ENCODE data around the gene NUP88.

The NUP88 gene

DNA sequence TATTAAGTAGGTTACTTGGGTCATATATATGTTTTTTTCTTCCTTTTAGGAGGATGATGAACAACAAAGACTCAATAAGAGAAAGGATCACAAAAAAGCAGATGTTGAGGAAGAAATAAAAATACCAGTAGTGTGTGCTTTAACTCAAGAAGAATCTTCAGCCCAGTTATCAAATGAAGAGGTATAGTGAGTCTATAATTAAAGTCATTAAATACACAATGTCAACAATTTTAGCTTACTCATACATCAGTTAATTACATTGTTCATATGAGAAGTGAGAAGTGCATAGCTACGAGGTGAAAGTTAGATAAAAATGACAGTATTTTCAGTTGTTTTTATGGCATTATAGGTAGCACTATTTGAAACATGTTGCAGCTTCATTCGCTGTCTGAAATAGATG, 65.2 kb downstream of the NUP88 start:
- TF ChIP-seq, protein P1, sequence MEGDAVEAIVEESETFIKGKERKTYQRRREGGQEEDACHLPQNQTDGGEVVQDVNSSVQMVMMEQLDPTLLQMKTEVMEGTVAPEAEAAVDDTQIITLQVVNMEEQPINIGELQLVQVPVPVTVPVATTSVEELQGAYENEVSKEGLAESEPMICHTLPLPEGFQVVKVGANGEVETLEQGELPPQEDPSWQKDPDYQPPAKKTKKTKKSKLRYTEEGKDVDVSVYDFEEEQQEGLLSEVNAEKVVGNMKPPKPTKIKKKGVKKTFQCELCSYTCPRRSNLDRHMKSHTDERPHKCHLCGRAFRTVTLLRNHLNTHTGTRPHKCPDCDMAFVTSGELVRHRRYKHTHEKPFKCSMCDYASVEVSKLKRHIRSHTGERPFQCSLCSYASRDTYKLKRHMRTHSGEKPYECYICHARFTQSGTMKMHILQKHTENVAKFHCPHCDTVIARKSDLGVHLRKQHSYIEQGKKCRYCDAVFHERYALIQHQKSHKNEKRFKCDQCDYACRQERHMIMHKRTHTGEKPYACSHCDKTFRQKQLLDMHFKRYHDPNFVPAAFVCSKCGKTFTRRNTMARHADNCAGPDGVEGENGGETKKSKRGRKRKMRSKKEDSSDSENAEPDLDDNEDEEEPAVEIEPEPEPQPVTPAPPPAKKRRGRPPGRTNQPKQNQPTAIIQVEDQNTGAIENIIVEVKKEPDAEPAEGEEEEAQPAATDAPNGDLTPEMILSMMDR (IDR thresholded peaks at IDR 0.05; ENCODE audit: low read depth, low read length) = no peak
- no peak for DNase-seq (ENCODE audit: extremely low read depth, low read depth)

DNA sequence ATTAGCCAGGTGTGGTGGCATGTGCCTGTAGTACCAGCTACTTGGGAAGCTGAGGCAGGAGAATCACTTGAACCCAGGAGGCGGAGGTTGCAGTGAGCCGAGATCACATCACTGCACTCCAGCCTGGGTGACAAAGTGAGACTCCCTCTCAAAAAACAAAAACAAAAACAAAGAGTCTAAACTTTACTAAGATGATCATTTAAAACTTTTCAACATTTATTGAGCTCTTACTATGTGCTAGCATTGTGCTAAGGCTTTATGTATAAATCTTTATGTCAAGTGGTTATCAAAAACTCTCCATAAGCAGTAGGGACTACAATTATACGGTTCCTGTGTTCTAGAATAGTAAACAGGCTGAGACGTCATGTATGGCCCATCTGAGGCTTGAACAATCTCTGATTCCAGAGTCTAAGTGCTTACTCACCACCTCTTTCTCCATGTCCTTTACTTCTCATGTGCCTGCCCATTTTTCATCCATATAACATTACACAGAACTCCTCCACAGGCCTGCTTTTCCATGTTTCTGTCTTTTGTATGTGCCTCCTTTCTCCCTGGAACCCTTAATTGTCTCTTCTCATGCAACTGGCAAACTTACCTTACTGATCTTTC, 66.7 kb downstream of the NUP88 start:
- TF ChIP-seq, protein P1 (IDR thresholded peaks at IDR 0.05; ENCODE audit: low read depth, low read length) = no peak
- no peak for DNase-seq (ENCODE audit: extremely low read depth, low read depth)

DNA sequence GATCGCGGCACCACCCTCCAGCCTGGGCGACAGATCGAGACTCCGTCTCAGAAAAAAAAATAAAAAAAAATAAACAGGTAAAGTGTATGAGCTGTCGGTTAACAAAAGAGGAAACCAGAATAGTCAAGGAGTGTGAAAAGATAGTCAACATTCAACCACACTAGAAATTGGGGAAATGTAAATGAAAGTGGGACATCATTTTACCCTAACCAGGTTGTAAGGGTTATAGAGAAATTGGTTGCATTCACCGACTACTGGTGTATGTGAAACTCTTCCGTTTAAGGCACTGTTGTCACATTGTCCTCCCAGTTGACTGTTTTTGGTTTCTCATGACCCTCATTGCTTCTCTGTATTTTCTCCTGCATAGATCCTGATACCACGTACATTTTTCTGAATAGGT, 74.5 kb downstream of the NUP88 start:
- TF ChIP-seq, protein P1 (IDR thresholded peaks at IDR 0.05; ENCODE audit: low read depth, low read length) = no peak
- no peak for DNase-seq (ENCODE audit: extremely low read depth, low read depth)
